H1 (cell line): ENCODE results near the gene OR10J4.

Source experiments
- EZH2 ChIP-seq: fragments of 200-600 bp; sonication (generic); IDR thresholded peaks from 2 replicates; pipeline ENCODE4 v1.7.1; 2012; ENCODE audit warnings: low read depth, mild to moderate bottlenecking, moderate library complexity, low read length, inconsistent platforms; ENCODE audit not compliant: severe bottlenecking
- NRF1 ChIP-seq: IDR thresholded peaks from 2 replicates; pipeline ENCODE4 v1.6.1; 2011; ENCODE audit warnings: mild to moderate bottlenecking, low read depth, low read length, improper control_type of control experiment
- POLR2A ChIP-seq, 2 experiments: IDR thresholded peaks; 1 replicate in 1 of 2; 2 replicates in 1 of 2; pipeline ENCODE4 v1.6.1; 2011; ENCODE audit warnings: low read depth in 2 of 2, low read length in 2 of 2, mild to moderate bottlenecking in 2 of 2; ENCODE audit errors: control extremely low read depth in 1 of 2
- POLR2AphosphoS5 ChIP-seq: IDR thresholded peaks from 2 replicates; pipeline ENCODE4 v1.6.1; 2011; ENCODE audit warnings: low read depth, low read length
- RNF2 ChIP-seq: fragments of 200-900, 300-1000 bp; sonication (generic); IDR thresholded peaks from 2 replicates; pipeline ENCODE4 v1.7.1; 2016; ENCODE audit warnings: borderline replicate concordance, low read depth, mild to moderate bottlenecking, antibody characterized with exemption, low read length; ENCODE audit not compliant: poor library complexity, severe bottlenecking; ENCODE audit errors: missing control alignments
- SAP30 ChIP-seq: fragments of 300-600 bp; sonication (generic); IDR thresholded peaks from 2 replicates; pipeline ENCODE4 v1.7.1; 2012; ENCODE audit warnings: low read length, moderate library complexity, mild to moderate bottlenecking, inconsistent platforms; ENCODE audit not compliant: insufficient read depth, insufficient replicate concordance
- SIRT6 ChIP-seq: IDR thresholded peaks from one replicate; pipeline ENCODE4 v1.7.1; 2012; ENCODE audit warnings: low read length, inconsistent platforms
- SP4 ChIP-seq: IDR thresholded peaks from 2 replicates; pipeline ENCODE4 v1.6.1; 2012; ENCODE audit warnings: low read length, inconsistent platforms
- TCF12 ChIP-seq: IDR thresholded peaks from 2 replicates; pipeline ENCODE4 v1.6.1; 2011; ENCODE audit warnings: low read depth, mild to moderate bottlenecking, low read length
- TF ChIP-seq, protein P1 (sequence below), 3 experiments: IDR thresholded peaks; 1 replicate in 2 of 3; 2 replicates in 1 of 3; pipeline versions ENCODE4 v1.5.1 to v1.6.1; 2011; ENCODE audit warnings: low read length in 3 of 3, mild to moderate bottlenecking in 3 of 3, inconsistent platforms in 2 of 3, low read depth in 1 of 3, moderate library complexity in 1 of 3; ENCODE audit not compliant: insufficient read depth in 1 of 3; ENCODE audit errors: control extremely low read depth in 1 of 3

DNA sequence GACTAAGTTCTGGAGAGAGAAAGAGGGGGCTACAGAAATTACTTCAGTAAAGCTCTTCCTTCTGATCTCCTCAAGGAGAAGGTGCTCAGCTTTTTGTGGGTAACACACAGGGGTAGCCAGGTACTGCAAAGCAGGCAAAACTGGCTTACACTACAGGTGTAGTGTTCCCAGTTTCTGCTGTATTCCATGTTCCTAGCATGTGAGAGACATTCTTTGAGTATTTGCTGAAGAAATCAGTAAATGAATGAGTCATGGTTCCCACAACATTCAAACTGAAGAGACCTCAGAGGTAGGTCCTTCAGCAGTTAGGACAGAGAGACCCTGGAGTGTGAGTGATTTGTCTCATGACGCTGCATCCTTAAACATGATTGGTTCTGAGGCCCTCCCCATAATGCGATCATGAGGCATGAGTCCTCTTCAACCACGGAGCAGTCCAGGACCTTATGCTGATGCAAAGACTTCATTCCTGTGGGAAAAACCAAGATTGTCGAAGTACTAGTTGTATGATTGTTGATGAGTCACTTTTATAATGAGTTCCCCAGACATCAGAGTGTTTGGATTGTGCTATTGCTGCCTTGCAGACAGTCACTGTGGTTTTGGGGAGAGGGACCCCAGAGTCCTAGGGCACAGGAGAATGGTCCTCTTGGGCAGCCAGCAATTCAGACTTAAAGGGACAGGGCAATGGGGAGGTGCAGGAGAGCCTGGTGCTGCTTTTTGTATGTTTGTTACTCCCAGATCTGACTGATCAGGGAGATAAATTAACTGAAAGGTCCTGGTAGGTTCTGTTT lies 2.7 kb upstream of the OR10J4 start:
- TF ChIP-seq POLR2AphosphoS5 (no peak), SP4 (no peak), NRF1 (no peak), SAP30 (no peak), RNF2 (no peak), POLR2A (IDR thresholded peaks at IDR 0.05; ENCODE audit: control extremely low read depth in 1 of 2, low read depth in 2 of 2, low read length in 2 of 2) (no peak), SIRT6 (no peak), TCF12 (no peak), EZH2 (no peak)
- TF ChIP-seq, protein P1, sequence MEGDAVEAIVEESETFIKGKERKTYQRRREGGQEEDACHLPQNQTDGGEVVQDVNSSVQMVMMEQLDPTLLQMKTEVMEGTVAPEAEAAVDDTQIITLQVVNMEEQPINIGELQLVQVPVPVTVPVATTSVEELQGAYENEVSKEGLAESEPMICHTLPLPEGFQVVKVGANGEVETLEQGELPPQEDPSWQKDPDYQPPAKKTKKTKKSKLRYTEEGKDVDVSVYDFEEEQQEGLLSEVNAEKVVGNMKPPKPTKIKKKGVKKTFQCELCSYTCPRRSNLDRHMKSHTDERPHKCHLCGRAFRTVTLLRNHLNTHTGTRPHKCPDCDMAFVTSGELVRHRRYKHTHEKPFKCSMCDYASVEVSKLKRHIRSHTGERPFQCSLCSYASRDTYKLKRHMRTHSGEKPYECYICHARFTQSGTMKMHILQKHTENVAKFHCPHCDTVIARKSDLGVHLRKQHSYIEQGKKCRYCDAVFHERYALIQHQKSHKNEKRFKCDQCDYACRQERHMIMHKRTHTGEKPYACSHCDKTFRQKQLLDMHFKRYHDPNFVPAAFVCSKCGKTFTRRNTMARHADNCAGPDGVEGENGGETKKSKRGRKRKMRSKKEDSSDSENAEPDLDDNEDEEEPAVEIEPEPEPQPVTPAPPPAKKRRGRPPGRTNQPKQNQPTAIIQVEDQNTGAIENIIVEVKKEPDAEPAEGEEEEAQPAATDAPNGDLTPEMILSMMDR (IDR thresholded peaks at IDR 0.05; ENCODE audit: control extremely low read depth in 1 of 3, insufficient read depth in 1 of 3, low read depth in 1 of 3, low read length in 3 of 3), result no peak
